ENCODE results near the gene SP100.

- no peak for TF ChIP-seq CTCF (IDR thresholded peaks at IDR 0.05)
- TF ChIP-seq POLR2A (IDR thresholded peaks at IDR 0.05) = no peak
These were observed 15.5 kb upstream of the SP100 start for GRCh38 chr2:230400454-230400853.

All from uterus (tissue), 2 donors.